ENCODE data around the gene RBM17.
A peak's percentile ranks its signal among the peaks of the same experiment; 100 is the strongest.
"Not testable (repeated sequence)": the region's sequence is repeated elsewhere in the genome, so short reads cannot be mapped to it uniquely, and the experiment has no call there.

The RBM17 gene

DNA sequence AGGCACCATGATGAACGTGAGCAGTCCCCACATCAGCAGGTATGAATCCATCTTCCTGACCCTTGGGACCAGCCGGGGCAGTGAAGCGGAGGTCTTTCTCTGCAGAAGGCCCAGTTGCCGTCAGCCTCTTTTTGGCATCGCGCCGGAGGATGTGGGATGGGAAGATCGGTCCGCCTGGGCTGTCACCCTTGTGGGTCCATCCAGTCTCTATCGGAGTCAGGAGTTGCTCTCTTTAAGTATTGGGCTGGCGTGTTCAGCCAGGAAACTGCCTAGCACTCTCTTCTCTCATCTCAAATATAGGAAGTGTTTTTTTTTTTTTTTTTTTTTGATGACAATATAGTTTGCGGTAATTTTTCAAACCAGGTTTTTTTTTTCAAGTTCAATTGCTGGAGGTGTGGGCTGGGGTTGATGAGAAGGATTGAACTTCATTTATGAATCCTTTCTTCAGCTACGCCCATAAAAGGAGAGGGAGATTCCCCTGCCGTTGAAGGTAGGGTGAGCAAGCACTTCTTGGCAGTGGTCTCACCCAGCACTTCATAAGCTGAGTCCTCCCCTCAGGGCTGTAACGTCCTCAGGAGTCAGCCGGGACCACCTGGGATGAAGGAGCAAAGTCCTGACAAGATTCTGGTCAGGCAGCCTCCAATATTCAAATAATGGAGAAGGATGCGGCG lies 26.6 kb upstream of the RBM17 start, which contains the start of gene IL2RA:
IL2RA (minus strand) TSS at position 267 of the 671 bp plus-strand sequence; CDS start at position 51, 216 bp downstream.
- H3K79me2 ChIP-seq (ENCODE audit: insufficient read depth, low read length), result peaks cover 32% of the 10 kb centered on the region
- H3K36me3 ChIP-seq (ENCODE audit: insufficient read depth, low read length), result peaks cover 19% of the 10 kb centered on the region; the same call in 1 of the 2 replicates
- H3K27ac ChIP-seq (ENCODE audit: low read depth, low read length, poor library complexity, severe bottlenecking), result peak within 1 kb of the TSS; percentile 89
- peak within 1 kb of the TSS; percentile 88 for H3K9ac ChIP-seq (ENCODE audit: low read length)
- H2AFZ ChIP-seq (ENCODE audit: low read length), result 0 out of 2 replicates have a peak within 1 kb of the TSS, but pooled peaks have one; percentile 2
- peak within 1 kb of the TSS; percentile 79 for H3K4me2 ChIP-seq (ENCODE audit: low read length)
- H3K4me3 ChIP-seq (ENCODE audit: low read depth, low read length, poor library complexity, severe bottlenecking), result peak within 1 kb of the TSS; percentile 79
- no peaks in the 10 kb centered on the region for H3K27me3 ChIP-seq (ENCODE audit: insufficient read depth, low read length)
- no peaks in the 10 kb centered on the region for H3K9me2 ChIP-seq (ENCODE audit: low read depth, low read length)
- no peaks in the 10 kb centered on the region for H3K9me3 ChIP-seq (ENCODE audit: low read length)
- peaks cover 77% of the 10 kb centered on the region for H3K4me1 ChIP-seq (ENCODE audit: insufficient read depth, low read length, severe bottlenecking)
- TF ChIP-seq, protein P1, sequence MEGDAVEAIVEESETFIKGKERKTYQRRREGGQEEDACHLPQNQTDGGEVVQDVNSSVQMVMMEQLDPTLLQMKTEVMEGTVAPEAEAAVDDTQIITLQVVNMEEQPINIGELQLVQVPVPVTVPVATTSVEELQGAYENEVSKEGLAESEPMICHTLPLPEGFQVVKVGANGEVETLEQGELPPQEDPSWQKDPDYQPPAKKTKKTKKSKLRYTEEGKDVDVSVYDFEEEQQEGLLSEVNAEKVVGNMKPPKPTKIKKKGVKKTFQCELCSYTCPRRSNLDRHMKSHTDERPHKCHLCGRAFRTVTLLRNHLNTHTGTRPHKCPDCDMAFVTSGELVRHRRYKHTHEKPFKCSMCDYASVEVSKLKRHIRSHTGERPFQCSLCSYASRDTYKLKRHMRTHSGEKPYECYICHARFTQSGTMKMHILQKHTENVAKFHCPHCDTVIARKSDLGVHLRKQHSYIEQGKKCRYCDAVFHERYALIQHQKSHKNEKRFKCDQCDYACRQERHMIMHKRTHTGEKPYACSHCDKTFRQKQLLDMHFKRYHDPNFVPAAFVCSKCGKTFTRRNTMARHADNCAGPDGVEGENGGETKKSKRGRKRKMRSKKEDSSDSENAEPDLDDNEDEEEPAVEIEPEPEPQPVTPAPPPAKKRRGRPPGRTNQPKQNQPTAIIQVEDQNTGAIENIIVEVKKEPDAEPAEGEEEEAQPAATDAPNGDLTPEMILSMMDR (IDR thresholded peaks at IDR 0.05; ENCODE audit: low read length), result no peak
- TF ChIP-seq EZH2 (IDR thresholded peaks at IDR 0.05; ENCODE audit: borderline replicate concordance, low read length), result no peak
- no peaks in the 10 kb centered on the region for H4K20me1 ChIP-seq (ENCODE audit: insufficient read depth, low read length)
- peaks cover 8% of the 10 kb centered on the region; the same call in 1 of the 2 replicates for H3F3A ChIP-seq (ENCODE audit: insufficient read depth, low read length)

DNA sequence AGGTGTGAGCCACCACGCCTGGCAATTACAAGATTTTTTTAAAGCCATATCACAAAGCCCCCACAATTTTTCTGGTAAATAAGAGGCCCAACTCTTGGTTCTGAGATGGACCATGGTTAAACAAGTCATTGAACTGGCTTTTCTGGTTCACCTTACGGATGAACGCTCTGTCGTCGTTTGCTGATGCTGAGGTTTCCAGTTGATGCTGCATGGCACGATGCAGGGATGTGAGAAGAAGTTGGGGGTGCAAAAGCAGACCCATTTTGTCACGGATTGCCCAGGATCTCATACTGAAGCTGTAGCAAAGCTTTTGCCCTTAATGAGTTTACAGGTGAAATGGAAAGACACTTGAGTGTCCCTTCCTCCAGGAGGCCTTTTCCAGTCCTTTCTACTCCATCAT lies 24.7 kb upstream of the RBM17 start:
- no peak overlapping the region for H3K4me2 ChIP-seq (ENCODE audit: low read length)
- peaks cover 77% of the 10 kb centered on the region for H3K4me1 ChIP-seq (ENCODE audit: insufficient read depth, low read length, severe bottlenecking)
- H3K9ac ChIP-seq (ENCODE audit: low read length), result no peak overlapping the region
- H3K27me3 ChIP-seq (ENCODE audit: insufficient read depth, low read length), result no peaks in the 10 kb centered on the region
- peaks cover 9% of the 10 kb centered on the region; the same call in 1 of the 2 replicates for H3K36me3 ChIP-seq (ENCODE audit: insufficient read depth, low read length)
- H4K20me1 ChIP-seq (ENCODE audit: insufficient read depth, low read length), result no peaks in the 10 kb centered on the region
- no peaks in the 10 kb centered on the region for H3K9me2 ChIP-seq (ENCODE audit: low read depth, low read length)
- peaks cover 24% of the 10 kb centered on the region for H3K79me2 ChIP-seq (ENCODE audit: insufficient read depth, low read length)
- H3K4me3 ChIP-seq (ENCODE audit: low read depth, low read length, poor library complexity, severe bottlenecking), result no peak overlapping the region
- no peak for TF ChIP-seq EZH2 (IDR thresholded peaks at IDR 0.05; ENCODE audit: borderline replicate concordance, low read length)
- TF ChIP-seq, protein P1 (IDR thresholded peaks at IDR 0.05; ENCODE audit: low read length), result no peak
- H3K9me3 ChIP-seq (ENCODE audit: low read length), result no peaks in the 10 kb centered on the region
- 0 out of 2 replicates have a peak, but pooled peaks cover 4% of the 10 kb centered on the region for H3F3A ChIP-seq (ENCODE audit: insufficient read depth, low read length)
- no peak overlapping the region for H2AFZ ChIP-seq (ENCODE audit: low read length)
- peak overlapping the region; percentile 26 for H3K27ac ChIP-seq (ENCODE audit: low read depth, low read length, poor library complexity, severe bottlenecking)

DNA sequence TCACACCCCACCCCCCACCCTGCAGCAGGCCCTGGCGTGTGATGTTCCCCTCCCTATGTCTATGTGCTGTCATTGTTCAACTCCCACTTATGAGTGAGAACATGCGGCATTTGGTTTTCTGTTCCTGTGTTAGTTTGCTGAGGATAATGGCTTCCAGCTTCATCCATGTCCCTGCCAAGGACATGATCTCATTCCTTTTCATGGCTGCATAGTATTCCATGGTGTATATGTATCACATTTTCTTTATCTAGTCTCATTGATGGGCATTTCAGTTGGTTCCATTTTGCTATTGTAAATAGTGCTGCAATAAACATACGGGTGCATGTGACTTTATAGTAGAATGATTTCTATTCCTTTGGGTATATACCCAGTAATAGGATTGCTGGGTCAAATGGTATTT lies 24.1 kb upstream of the RBM17 start:
- peaks cover 17% of the 10 kb centered on the region for H3K79me2 ChIP-seq (ENCODE audit: insufficient read depth, low read length)
- H3K9me3 ChIP-seq (ENCODE audit: low read length); H3K9ac ChIP-seq (ENCODE audit: low read length); H4K20me1 ChIP-seq (ENCODE audit: insufficient read depth, low read length); H3K4me2 ChIP-seq (ENCODE audit: low read length); H3K27me3 ChIP-seq (ENCODE audit: insufficient read depth, low read length); H3F3A ChIP-seq (ENCODE audit: insufficient read depth, low read length); H3K4me3 ChIP-seq (ENCODE audit: low read depth, low read length, poor library complexity, severe bottlenecking); H3K9me2 ChIP-seq (ENCODE audit: low read depth, low read length); H2AFZ ChIP-seq (ENCODE audit: low read length); H3K36me3 ChIP-seq (ENCODE audit: insufficient read depth, low read length): not testable (repeated sequence)
- H3K4me1 ChIP-seq (ENCODE audit: insufficient read depth, low read length, severe bottlenecking), result peaks cover 77% of the 10 kb centered on the region
- H3K27ac ChIP-seq (ENCODE audit: low read depth, low read length, poor library complexity, severe bottlenecking), result peak overlapping the region; percentile 100

Data from OCI-LY1 (cell line).